Purkinje cell (primary cell): Measurements from ENCODE around the gene DYNLL2. TPM values are rescaled to one million over a fixed set of nuclear protein-coding genes. Genes with fewer than 3 reads are reported as not detected.

Experiments used
- polyA plus RNA-seq: library from polyadenylated mRNA; unstranded; fragments of >200 nt; fragmentation: Nextera tagmentation; gene quantifications from 2 replicates; pipeline ENCODE4 v1.2.1, GENCODE V29; 2014

DYNLL2 gene
- 8.5 and 10.0 TPM in 2 replicates for polyA plus RNA-seq

GRCh38 chr17:58082870-58083490, at the start of gene DYNLL2:
Gene DYNLL2, plus strand, starts transcription at chr17:58083419. Its CDS starts 3,672 bp downstream, at chr17:58087091.

Other genes with a start within 250 kb of the DYNLL2 start
- 96.8 and 103 TPM in 2 replicates for gene MRPS23, start 233.4 kb upstream of the DYNLL2 start, polyA plus RNA-seq
- 0.24 and 0.58 TPM in 2 replicates for gene CUEDC1, start 128.0 kb upstream of the DYNLL2 start, polyA plus RNA-seq
- 5.4 and 7.8 TPM in 2 replicates for gene VEZF1, start 95.2 kb upstream of the DYNLL2 start, polyA plus RNA-seq
- gene SRSF1, start 76.2 kb upstream of the DYNLL2 start, polyA plus RNA-seq = 25.0 and 27.9 TPM in 2 replicates
- 0.48 TPM in 1 of 2 replicates, not detected in the other for gene OR4D1, start 65.0 kb downstream of the DYNLL2 start, polyA plus RNA-seq
- not detected in 2 replicates for gene OR4D2, start 83.6 kb downstream of the DYNLL2 start, polyA plus RNA-seq
- gene EPX, start 109.3 kb downstream of the DYNLL2 start, polyA plus RNA-seq = not detected in 2 replicates
- gene MKS1, start 135.8 kb downstream of the DYNLL2 start, polyA plus RNA-seq = 4.1 and 7.9 TPM in 2 replicates
- gene LPO, start 155.2 kb downstream of the DYNLL2 start, polyA plus RNA-seq = not detected in 2 replicates
- gene MPO, start 197.5 kb downstream of the DYNLL2 start, polyA plus RNA-seq = 0.52 and 2.9 TPM in 2 replicates
- 6.9 and 13.2 TPM in 2 replicates for gene TSPOAP1, start 245.4 kb downstream of the DYNLL2 start, polyA plus RNA-seq